Kidney (tissue), 14 donors: Measurements from ENCODE around the gene STK35. TPM values are rescaled to one million over a fixed set of nuclear protein-coding genes. Genes with fewer than 3 reads are reported as not detected.

Experiments used
- DNase-seq, 5 donors: peaks; one replicate each; pipeline ENCODE4 v3.0.0-alpha.2; 2013 to 2020
- FAIRE-seq: peaks from 2 replicates; lab custom pipeline; 2012; peaks lifted over from hg19 to GRCh38; lab: Jason Lieb, UNC
- H3K27ac ChIP-seq, 2 donors: one replicate each; pipeline ENCODE4 v1.7.0; 2013; ENCODE audit warnings: low read depth in 2 of 2, low read length in 2 of 2, inconsistent platforms in 1 of 2
- H3K27me3 ChIP-seq: one replicate; pipeline ENCODE4 v1.7.1; 2013; ENCODE audit warnings: low read length, inconsistent platforms; ENCODE audit not compliant: control insufficient read depth, insufficient read depth
- H3K36me3 ChIP-seq, 3 donors: one replicate each; pipeline versions ENCODE4 v1.7.0 to v1.7.1; 2013; ENCODE audit warnings: low read length in 3 of 3, control low read depth in 1 of 3, inconsistent platforms in 1 of 3; ENCODE audit not compliant: insufficient read depth in 3 of 3, control insufficient read depth in 2 of 3
- H3K4me1 ChIP-seq, 3 donors: one replicate each; pipeline versions ENCODE4 v1.7.0 to v1.7.1; 2013; ENCODE audit warnings: low read length in 3 of 3, inconsistent platforms in 1 of 3, low read depth in 1 of 3; ENCODE audit not compliant: control insufficient read depth in 2 of 3, insufficient read depth in 2 of 3
- H3K4me3 ChIP-seq, 3 donors: one replicate each; pipeline versions ENCODE4 v1.7.0 to v1.8.1; 2013; ENCODE audit warnings: low read length in 3 of 3, control low read depth in 1 of 3, inconsistent platforms in 1 of 3
- H3K9ac ChIP-seq, 3 donors: one replicate each; pipeline versions ENCODE4 v1.7.0 to v1.7.1; 2013; ENCODE audit warnings: low read length in 3 of 3, control low read depth in 1 of 3, inconsistent platforms in 1 of 3
- H3K9me3 ChIP-seq, 3 donors: one replicate each; pipeline versions ENCODE4 v1.7.0 to v1.7.1; 2013; ENCODE audit warnings: low read length in 3 of 3, control low read depth in 1 of 3, inconsistent platforms in 1 of 3; ENCODE audit not compliant: control insufficient read depth in 2 of 3, insufficient read depth in 1 of 3
- intact Hi-C: fragments of 100-400 bp; cut with DNase I; formaldehyde crosslinking; loops from one replicate; pipeline ENCODE4 v1.11.1; 2022
- polyA plus RNA-seq: library from polyadenylated mRNA; stranded (reverse); fragments of 350-450 nt; fragmentation: Illumina TruSeq; extraction: RNeasy Lipid Tissue Mini Kit (QIAGEN cat#74804); gene quantifications from one replicate; pipeline ENCODE4 v1.2.3, GENCODE V29; 2014; ENCODE audit warnings: low read depth, low replicate concordance; ENCODE audit not compliant: insufficient read depth
- total RNA-seq: library from RNA; stranded (reverse); fragmentation: NEBNext Ultra II Directional; extraction: Animal tissue kit (Norgen Biotek cat#: 25700); gene quantifications from one replicate; pipeline ENCODE4 v1.2.1, GENCODE V29; 2021
- TF ChIP-seq, protein P1 (sequence below): IDR thresholded peaks from 3 replicates; pipeline ENCODE4 v1.5.1; 2012; ENCODE audit warnings: mild to moderate bottlenecking, moderate library complexity, borderline replicate concordance; ENCODE audit not compliant: insufficient read depth; ENCODE audit errors: extremely low read depth
- donor health status: control.
- donor health status: control.
- donor health status: control.
- donor health status: control.
- donor health status: control.
- donor health status: DM: yes; HTN: yes; CAD: no.
- donor health status: Normal renal cell carcinoma (clear cell type).

The STK35 gene
- total and polyA plus RNA-seq, 2 donors from 2014 or later, result 3.7 to 16.5 TPM

DNA sequence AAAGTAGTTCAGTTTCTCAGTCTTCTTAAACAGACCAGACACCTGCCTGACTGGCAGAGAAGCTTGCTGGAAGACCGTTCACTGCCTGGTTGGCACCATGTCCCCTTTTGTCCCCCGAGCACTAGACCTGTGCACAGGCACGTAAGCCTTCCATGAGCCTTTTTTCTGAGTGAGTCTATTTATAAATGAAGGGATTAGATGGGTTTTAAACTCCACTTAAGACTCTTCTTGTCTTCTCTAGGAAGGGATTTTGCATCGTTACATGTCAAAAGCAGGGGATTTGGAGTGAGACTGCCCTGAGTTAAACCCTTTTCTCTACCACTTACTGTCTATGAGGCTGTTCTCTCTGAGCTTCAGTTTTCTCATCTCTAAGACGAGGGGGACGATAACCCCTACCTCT is 37.6 kb downstream of the STK35 start:
- FAIRE-seq (no peak), DNase-seq (no peak)
- H3K27ac ChIP-seq, result no peak overlapping the region
- H3K4me3 ChIP-seq, result no peak overlapping the region
- H3K9me3 ChIP-seq, result no peaks in the 10 kb centered on the region
- H3K36me3 ChIP-seq, result peaks cover 0 to under 1% (median 0%) of the 10 kb centered on the region in 3 donors
- TF ChIP-seq, protein P1, sequence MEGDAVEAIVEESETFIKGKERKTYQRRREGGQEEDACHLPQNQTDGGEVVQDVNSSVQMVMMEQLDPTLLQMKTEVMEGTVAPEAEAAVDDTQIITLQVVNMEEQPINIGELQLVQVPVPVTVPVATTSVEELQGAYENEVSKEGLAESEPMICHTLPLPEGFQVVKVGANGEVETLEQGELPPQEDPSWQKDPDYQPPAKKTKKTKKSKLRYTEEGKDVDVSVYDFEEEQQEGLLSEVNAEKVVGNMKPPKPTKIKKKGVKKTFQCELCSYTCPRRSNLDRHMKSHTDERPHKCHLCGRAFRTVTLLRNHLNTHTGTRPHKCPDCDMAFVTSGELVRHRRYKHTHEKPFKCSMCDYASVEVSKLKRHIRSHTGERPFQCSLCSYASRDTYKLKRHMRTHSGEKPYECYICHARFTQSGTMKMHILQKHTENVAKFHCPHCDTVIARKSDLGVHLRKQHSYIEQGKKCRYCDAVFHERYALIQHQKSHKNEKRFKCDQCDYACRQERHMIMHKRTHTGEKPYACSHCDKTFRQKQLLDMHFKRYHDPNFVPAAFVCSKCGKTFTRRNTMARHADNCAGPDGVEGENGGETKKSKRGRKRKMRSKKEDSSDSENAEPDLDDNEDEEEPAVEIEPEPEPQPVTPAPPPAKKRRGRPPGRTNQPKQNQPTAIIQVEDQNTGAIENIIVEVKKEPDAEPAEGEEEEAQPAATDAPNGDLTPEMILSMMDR, result no peak
- H3K4me1 ChIP-seq, result peaks cover 0 to 2% (median 0%) of the 10 kb centered on the region in 3 donors
- H3K27me3 ChIP-seq, result no peaks in the 10 kb centered on the region
- no peak overlapping the region for H3K9ac ChIP-seq
- intact Hi-C loops, result no loop called here

DNA sequence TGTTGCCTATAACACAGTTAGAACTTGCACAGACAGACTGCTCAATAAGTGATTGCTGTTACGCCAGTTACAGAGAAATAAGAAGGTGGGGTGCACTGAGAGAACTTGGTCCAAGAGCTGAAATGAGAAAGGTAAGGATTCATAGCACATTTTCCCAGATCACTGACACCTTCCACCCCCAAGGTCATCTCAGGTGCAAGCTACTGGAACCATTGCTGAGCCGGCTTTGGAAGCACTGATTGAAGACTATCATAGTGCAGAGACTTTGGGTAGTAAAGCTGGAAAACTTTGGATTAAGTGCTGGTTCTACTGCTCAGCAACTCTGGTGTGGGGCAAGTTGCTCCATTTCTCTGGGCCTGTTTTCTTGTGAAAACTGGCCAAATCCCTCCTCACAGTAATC is 38.1 kb downstream of the STK35 start:
- Histone ChIP-seq H3K4me3 (no peak overlapping the region), H3K4me1 (peaks cover 0 to 2% (median 0%) of the 10 kb centered on the region in 3 donors), H3K9ac (no peak overlapping the region), H3K9me3 (no peaks in the 10 kb centered on the region), H3K27me3 (no peaks in the 10 kb centered on the region), H3K27ac (no peak overlapping the region), H3K36me3 (peaks cover 0 to 5% (median 4%) of the 10 kb centered on the region in 3 donors)
- no peak for FAIRE-seq
- DNase-seq, result no peak
- TF ChIP-seq, protein P1, result no peak
- intact Hi-C loops, result no loop called here

DNA sequence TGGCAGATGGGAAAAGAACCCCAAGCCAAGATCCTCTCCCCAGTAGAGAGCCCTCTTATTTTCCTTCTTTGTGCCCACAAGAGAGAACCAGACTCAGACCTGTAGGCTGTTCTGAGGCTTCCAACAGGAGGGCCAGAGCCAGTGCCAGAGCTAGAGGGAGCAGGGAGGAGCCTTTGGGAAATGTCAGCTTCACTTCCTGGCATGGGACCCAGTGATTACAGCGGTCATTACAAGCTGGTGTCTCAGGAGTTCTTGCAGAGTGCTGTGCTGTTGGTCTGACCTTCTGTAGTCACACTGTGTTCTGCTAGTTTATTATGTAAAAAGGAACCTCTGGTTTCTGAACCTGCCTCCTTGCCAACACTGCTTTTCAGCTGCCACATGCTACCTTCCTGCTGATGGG is 38.9 kb downstream of the STK35 start:
- H3K4me3 ChIP-seq, result no peak overlapping the region
- no peaks in the 10 kb centered on the region for H3K9me3 ChIP-seq
- intact Hi-C loops, result no loop called here
- H3K27ac ChIP-seq, result no peak overlapping the region
- TF ChIP-seq, protein P1, result no peak
- H3K36me3 ChIP-seq, result peaks cover 0 to 12% (median 10%) of the 10 kb centered on the region in 3 donors
- no peaks in the 10 kb centered on the region for H3K27me3 ChIP-seq
- DNase-seq, result no peak
- no peak overlapping the region for H3K9ac ChIP-seq
- FAIRE-seq, result no peak
- peaks cover 0 to 2% (median 0%) of the 10 kb centered on the region in 3 donors for H3K4me1 ChIP-seq
